ENCODE measurements around the gene TSHZ2. TPM values are rescaled to one million over a fixed set of nuclear protein-coding genes. Genes with fewer than 3 reads are reported as not detected.

The TSHZ2 gene
- total and polyA plus RNA-seq, 9 of the 15 experiments (the other 6 are each of a cell fraction or from before 2014, with no cell fraction given) = 0.03 to 0.20 (median 0.05) TPM; not detected in 4

DNA sequence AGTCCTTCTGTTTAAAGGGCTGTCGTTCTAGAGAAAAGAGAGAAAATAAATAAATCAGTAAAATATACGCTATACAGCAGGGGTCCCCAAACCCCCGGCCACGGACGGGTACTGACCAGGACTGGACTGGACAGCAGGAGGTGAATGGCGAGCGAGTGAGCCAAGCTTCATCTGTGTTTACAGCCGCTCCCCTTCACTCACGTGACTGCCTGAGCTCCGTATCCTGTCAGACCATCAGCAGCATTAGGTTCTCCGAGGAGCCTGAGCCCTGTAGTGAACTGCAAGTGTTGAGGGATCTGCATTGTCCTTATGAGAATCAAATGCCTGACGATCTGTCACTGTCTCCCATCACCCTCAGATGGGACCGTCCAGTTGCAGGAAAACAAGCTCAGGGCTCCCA, 545.0 kb downstream of the TSHZ2 start:
- BruUV-seq (replicated peaks) = no TSS peak
- Histone ChIP-seq H3K79me2 (ENCODE audit: control insufficient read depth, insufficient read depth, low read length) (no peaks in the 10 kb centered on the region), H3K4me2 (ENCODE audit: insufficient read depth, low read length) (peak overlapping the region; percentile 57), H4K20me1 (replicated peaks; ENCODE audit: control insufficient read depth, insufficient read depth, low read length) (no peaks in the 10 kb centered on the region), H3K36me3 (ENCODE audit: control insufficient read depth, insufficient read depth, low read length) (no peaks in the 10 kb centered on the region), H3K4me1 (replicated peaks in 1 of 2; ENCODE audit: control insufficient read depth in 2 of 2, insufficient read depth in 2 of 2, low read length in 2 of 2) (peaks cover 0 to 3% of the 10 kb centered on the region in 2 experiments; a peak in 3 of 5 replicates), H2AFZ (ENCODE audit: low read depth, low read length) (0 out of 2 replicates have a peak overlapping the region, but pooled peaks have one; percentile 11), H3K9me3 (replicated peaks; ENCODE audit: control insufficient read depth, insufficient read depth, low read depth, low read length) (no peaks in the 10 kb centered on the region), H3K27me3 (ENCODE audit: control insufficient read depth in 2 of 2, insufficient read depth in 2 of 2, low read length in 2 of 2) (peaks cover 7 to 11% of the 10 kb centered on the region in 2 experiments; a peak in 4 of 5 replicates), H3K9me1 (ENCODE audit: control insufficient read depth, insufficient read depth, low read length) (no peaks in the 10 kb centered on the region), H3K4me3 (no peak overlapping the region), H3K27ac (ENCODE audit: extremely low read depth, low read depth, low read length) (no peak overlapping the region), H3K9ac (ENCODE audit: insufficient read depth in 1 of 2, low read depth in 2 of 2, low read length in 2 of 2) (peak overlapping the region in 1 of 2 experiments; percentile 73; a peak in 2 of 4 replicates)
- no peak for FAIRE-seq
- ChIA-PET POLR2A (interaction anchor here (0.7 kb wide), 1 partner anchor 21 kb away, joined by 6 read pairs; no protein-coding TSS in a partner anchor), CTCF (ENCODE audit: low intra/inter-chr PET ratio) (no interaction called here)
- under 1% methylated on average over 13 of the region's 13 CpGs for WGBS (ENCODE audit: insufficient coverage, low coverage, missing lambda C conversion rate)
- in situ Hi-C loops (cut with MboI) (no loop called here), intact Hi-C loops (cut with micrococcal nuclease) (no loop called here)
- DNase-seq (ENCODE audit: extremely low read depth in 1 of 4, low spot score in 3 of 4) = peak in 1 of 4 experiments; percentile 60
- peak; percentile 95 for ATAC-seq
- TF ChIP-seq BHLHE40 (IDR thresholded peaks at IDR 0.05; ENCODE audit: low read length) (peak; percentile 93), RCOR1 (IDR thresholded peaks at IDR 0.05; ENCODE audit: borderline replicate concordance in 1 of 2, low read depth in 2 of 2, low read length in 2 of 2) (peak in 1 of 2 experiments; percentile 12; a peak in 1 of 4 replicates), FOXK2 (conservative IDR thresholded peaks at IDR 0.05 in 1 of 2, IDR thresholded peaks at IDR 0.05 in 1 of 2; ENCODE audit: low read depth in 2 of 2) (peak; percentile 60 to 73; a peak in 2 of 4 replicates), RREB1 (CRISPR knock-in tag; IDR thresholded peaks at IDR 0.05) (no peak)
- TF ChIP-seq, protein P1, sequence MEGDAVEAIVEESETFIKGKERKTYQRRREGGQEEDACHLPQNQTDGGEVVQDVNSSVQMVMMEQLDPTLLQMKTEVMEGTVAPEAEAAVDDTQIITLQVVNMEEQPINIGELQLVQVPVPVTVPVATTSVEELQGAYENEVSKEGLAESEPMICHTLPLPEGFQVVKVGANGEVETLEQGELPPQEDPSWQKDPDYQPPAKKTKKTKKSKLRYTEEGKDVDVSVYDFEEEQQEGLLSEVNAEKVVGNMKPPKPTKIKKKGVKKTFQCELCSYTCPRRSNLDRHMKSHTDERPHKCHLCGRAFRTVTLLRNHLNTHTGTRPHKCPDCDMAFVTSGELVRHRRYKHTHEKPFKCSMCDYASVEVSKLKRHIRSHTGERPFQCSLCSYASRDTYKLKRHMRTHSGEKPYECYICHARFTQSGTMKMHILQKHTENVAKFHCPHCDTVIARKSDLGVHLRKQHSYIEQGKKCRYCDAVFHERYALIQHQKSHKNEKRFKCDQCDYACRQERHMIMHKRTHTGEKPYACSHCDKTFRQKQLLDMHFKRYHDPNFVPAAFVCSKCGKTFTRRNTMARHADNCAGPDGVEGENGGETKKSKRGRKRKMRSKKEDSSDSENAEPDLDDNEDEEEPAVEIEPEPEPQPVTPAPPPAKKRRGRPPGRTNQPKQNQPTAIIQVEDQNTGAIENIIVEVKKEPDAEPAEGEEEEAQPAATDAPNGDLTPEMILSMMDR (IDR thresholded peaks at IDR 0.05 in 2 of 3, conservative IDR thresholded peaks at IDR 0.05 in 1 of 3; ENCODE audit: insufficient read depth in 2 of 3, low read depth in 1 of 3, low read length in 3 of 3) = peak in 1 of 3 experiments; percentile 17; a peak in 1 of 6 replicates
- TF ChIP-seq, protein P2, sequence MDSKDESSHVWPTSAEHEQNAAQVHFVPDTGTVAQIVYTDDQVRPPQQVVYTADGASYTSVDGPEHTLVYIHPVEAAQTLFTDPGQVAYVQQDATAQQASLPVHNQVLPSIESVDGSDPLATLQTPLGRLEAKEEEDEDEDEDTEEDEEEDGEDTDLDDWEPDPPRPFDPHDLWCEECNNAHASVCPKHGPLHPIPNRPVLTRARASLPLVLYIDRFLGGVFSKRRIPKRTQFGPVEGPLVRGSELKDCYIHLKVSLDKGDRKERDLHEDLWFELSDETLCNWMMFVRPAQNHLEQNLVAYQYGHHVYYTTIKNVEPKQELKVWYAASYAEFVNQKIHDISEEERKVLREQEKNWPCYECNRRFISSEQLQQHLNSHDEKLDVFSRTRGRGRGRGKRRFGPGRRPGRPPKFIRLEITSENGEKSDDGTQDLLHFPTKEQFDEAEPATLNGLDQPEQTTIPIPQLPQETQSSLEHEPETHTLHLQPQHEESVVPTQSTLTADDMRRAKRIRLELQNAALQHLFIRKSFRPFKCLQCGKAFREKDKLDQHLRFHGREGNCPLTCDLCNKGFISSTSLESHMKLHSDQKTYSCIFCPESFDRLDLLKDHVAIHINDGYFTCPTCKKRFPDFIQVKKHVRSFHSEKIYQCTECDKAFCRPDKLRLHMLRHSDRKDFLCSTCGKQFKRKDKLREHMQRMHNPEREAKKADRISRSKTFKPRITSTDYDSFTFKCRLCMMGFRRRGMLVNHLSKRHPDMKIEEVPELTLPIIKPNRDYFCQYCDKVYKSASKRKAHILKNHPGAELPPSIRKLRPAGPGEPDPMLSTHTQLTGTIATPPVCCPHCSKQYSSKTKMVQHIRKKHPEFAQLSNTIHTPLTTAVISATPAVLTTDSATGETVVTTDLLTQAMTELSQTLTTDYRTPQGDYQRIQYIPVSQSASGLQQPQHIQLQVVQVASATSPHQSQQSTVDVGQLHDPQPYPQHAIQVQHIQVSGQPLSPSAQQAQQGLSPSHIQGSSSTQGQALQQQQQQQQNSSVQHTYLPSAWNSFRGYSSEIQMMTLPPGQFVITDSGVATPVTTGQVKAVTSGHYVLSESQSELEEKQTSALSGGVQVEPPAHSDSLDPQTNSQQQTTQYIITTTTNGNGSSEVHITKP (IDR thresholded peaks at IDR 0.05; ENCODE audit: partially characterized antibody) = peak; percentile 17
- TF ChIP-seq, protein P3, sequence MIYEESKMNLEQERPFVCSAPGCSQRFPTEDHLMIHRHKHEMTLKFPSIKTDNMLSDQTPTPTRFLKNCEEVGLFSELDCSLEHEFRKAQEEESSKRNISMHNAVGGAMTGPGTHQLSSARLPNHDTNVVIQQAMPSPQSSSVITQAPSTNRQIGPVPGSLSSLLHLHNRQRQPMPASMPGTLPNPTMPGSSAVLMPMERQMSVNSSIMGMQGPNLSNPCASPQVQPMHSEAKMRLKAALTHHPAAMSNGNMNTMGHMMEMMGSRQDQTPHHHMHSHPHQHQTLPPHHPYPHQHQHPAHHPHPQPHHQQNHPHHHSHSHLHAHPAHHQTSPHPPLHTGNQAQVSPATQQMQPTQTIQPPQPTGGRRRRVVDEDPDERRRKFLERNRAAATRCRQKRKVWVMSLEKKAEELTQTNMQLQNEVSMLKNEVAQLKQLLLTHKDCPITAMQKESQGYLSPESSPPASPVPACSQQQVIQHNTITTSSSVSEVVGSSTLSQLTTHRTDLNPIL (CRISPR knock-in tag; IDR thresholded peaks at IDR 0.05) = no peak
